Activated effector memory CD4-positive, alpha-beta T cell treated with Interleukin-2 at 50 U/mL for 16 hours (primary cell): Measurements from ENCODE around the gene BTBD9.
"Not testable (repeated sequence)": the region's sequence is repeated elsewhere in the genome, so short reads cannot be mapped to it uniquely, and the experiment has no call there.

Experiments
- DNase-seq: peaks from one replicate; pipeline ENCODE4 v3.0.0-alpha.2; 2020

BTBD9 gene

GRCh38 chr6:38133932-38134703, 505.6 kb downstream of the BTBD9 start:
- no peak for DNase-seq

- no peak for DNase-seq
Measured at GRCh38 chr6:38131527-38131965, 508.2 kb downstream of the BTBD9 start.

DNA sequence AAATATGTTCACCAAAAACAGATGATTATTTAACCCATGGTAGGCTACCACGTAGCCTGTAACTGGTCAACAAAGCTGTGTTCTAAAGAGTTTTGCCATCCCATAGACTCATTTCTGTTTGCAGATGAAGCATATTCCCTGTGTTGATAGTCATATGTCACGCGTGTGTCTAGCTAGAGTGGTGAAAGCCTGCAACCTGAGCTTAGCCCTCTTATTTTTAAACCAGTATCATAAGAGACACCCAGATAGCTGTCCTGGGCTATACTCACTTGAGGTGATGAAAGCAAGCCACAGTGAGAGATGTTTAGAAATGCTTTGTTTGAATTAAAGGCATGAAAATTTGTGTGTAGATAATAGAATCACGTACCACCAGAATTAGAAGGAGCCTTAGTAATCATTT, 512.4 kb downstream of the BTBD9 start:
- DNase-seq = no peak

- DNase-seq = not testable (repeated sequence)
Measured at GRCh38 chr6:38124224-38124926, 515.4 kb downstream of the BTBD9 start.

- no peak for DNase-seq
Measured at GRCh38 chr6:38119516-38119915, 520.2 kb downstream of the BTBD9 start.

DNA sequence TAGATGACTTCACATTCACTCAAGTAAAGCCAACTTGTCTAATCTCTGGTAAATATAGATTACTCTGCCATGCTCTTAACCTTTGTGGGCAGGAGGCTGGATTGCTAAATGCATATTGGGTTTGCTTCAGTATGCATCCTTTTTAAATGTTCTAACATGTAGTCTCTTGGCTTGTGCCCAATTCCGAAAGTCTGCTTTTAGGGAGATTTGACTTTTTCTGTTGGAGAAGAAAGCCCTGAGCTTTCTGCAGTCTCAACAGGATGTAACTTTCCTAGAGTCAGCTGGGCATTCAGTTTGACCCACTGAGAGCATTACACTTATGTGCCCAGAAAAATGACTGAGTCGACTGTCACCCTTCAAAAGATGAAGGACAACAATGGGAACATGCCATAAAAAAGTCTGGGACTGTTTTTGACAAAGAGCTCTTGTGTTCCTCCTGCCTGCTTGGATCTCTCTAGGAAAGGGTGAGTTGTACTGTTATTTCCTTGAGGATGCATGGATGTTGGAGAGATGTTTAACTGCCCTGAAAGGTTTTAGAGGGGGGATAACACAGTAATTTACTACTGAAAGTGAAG, 520.9 kb downstream of the BTBD9 start:
- DNase-seq = no peak
